MV-4-11 (cell line): ENCODE results near the gene TEX53.

Source experiments
- DNase-seq: peaks from one replicate; lab custom pipeline; 2025; lab: John Stamatoyannopoulos, UW

The TEX53 gene

DNA sequence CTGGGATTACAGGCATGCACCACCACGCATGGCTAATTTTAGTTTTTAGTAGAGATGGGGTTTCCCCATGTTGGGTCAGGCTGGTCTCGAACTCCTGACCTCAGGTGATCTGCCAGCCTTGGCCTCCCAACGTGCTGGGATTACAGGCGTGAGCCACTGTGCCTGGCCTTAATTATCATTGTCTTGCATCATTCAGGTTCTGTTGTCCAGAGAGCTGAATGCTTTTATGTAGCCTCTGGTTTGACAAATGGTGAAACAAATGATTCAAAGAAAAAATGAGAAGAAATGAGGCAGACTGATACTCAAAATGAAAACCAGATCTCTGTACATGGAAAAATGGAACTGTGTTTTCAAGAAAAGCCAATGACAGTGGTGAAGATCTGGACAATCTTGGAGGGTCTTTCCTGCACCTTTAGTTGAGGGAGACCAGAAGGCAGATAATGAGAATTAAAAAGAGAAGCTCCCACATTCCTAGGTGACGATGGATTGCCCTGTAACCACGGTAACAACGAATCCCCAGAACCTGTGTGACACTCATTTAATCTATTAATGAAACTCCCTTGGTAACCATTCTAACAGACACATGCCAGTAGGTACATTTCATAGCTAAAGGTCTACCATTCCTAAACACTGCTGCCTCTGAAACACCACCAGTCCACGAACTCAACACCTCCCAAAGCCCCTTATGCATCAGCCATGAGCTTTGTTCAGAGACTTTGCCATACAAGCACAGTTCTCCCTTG lies 22.8 kb upstream of the TEX53 start:
- no peak for DNase-seq

- DNase-seq, result no peak
Measured at GRCh38 chr9:114678795-114679194, 21.2 kb upstream of the TEX53 start.

DNA sequence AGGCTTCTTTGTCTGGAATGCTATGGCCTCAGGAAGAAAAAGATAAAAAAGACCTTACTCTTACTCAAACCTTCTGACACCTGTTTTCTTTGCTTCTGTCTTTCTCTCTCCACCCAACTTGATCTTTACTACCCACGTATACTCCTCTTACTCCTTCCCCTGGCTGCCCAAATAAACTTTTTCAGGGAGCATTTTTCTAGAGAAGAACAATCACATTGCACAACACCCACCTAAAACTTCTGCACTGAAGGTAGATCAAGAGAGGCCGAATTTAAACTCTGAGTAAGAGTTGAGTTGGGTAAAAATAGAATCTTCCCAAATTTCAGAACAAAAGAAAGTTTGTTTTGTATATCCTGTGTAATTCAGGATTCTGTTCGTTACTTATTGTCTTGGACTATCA lies 20.5 kb upstream of the TEX53 start:
- DNase-seq, result no peak

DNA sequence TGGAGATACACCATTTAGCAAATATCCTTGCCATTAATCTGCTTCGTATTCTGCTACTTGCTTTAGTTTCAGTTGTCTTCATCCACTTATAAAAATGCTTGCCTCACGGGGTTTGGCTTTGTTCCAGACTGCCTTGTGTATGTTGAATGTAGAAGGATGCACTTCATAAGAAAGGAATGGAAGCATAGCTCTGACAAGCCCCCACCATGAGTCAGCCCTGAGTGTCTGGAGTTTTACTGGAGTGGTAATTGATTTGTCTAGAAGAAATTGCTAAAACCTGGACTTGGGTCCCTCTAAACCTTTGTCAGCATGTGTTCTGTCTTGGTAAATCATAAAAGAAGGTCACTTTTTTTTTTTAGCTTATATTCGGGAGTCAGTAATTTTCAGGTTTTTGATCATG lies 19.8 kb upstream of the TEX53 start:
- peak; percentile 11 for DNase-seq

DNA sequence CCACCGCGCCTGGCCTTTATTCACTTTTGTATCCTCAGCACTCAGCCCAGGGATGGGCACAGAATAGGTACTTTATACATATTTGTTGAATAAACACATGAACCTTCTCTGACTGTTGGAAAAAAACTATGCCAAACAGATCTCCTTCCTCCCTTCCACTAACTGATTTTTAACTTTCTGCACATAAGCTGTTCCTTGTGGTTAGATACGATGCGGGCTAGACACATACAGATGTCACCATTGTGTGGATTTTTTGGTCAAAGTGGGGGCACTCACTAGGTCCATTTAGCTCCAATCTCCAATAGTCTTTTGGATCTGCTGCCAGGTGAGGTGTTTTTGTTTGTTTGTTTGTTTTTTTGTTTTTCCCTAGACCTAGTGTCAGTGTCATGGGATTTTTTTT lies 19.3 kb upstream of the TEX53 start:
- DNase-seq, result no peak

- DNase-seq, result no peak
Measured at GRCh38 chr9:114674798-114675540, 17.4 kb upstream of the TEX53 start.

GRCh38 chr9:114674076-114674797 lies 16.6 kb upstream of the TEX53 start:
- DNase-seq, result no peak

- DNase-seq, result no peak
Measured at GRCh38 chr9:114671605-114672004, 14.0 kb upstream of the TEX53 start.

DNA sequence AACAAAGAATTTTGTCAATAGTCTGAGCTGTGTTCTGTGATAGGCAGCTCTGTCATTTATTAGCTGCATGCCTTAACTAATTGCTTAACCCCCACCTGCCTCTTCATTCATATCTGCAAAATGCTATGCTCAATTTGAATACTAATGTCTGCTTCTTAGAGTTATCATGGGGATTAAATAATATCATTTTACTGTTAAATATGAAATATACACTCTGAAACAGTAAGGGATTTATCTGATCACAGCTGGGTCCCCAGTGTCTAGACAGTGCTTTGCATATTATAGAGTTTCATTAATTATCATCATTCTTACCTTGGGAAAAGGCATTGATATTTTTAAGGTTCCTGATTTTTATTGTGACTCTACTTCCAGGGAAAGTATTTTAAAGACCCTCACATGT lies 12.4 kb upstream of the TEX53 start:
- no peak for DNase-seq

GRCh38 chr9:114668146-114668545 lies 10.5 kb upstream of the TEX53 start:
- DNase-seq, result no peak

GRCh38 chr9:114666851-114667250 lies 9.2 kb upstream of the TEX53 start:
- no peak for DNase-seq

- DNase-seq, result no peak
Measured at GRCh38 chr9:114666401-114666800, 8.8 kb upstream of the TEX53 start.

GRCh38 chr9:114664181-114664580 lies 6.6 kb upstream of the TEX53 start:
- no peak for DNase-seq

- peak; percentile 4 for DNase-seq
Measured at GRCh38 chr9:114662081-114662989, 4.7 kb upstream of the TEX53 start.

DNA sequence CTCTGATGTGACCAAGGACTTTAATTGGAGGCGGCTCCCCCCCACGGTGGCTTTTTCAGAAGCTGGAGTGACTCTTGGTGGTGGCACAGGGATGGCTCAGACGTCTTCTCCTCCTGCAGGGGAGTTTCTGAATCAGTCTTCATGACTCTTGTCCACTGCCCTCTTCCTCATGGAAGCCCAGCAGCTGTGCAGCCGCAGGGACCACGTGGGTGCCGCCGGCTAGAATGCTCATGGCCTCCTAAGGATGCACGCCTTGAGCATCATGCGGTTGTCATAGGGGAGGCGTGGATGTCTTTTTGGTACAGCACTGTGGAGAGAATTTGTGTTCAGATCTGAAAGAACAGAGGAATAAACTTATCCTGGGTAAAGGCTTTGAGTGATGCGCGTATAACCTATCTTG lies 1.3 kb downstream of the TEX53 start:
- peak; percentile 10 for DNase-seq

- peak; percentile 65 for DNase-seq
Measured at GRCh38 chr9:114655689-114656088, 1.9 kb downstream of the TEX53 start.

DNA sequence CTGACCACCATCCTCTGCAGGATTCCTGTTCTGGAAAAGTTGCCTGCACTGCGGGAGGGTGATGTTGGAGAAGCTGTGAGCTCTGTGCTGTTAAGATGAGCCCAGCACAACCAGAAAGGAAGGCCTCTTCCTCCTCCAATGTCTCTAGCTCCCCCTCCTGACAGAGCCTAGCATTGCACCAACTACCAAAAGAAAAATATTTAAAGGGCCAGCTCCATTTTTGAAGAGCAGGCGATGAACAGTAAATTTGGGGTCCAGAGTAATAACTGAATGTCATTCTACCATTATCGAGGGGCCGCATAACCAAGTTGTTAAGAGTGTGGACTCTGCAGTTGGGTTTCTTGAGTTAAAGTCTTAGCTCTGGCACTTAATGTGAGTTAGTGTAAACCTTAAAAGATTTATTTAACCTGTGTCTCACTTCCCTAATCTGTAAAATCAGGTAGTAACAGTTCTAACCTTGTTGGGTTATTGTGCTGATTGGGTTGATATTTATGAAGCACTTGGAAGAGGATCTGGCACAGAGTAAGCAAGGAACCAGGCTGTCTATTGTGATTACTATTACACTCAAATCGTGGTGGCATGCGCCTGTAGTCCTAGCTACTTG lies 3.9 kb downstream of the TEX53 start:
- peak; percentile 63 for DNase-seq

GRCh38 chr9:114652776-114653555 lies 4.6 kb downstream of the TEX53 start:
- no peak for DNase-seq

GRCh38 chr9:114643896-114644295 lies 13.7 kb downstream of the TEX53 start:
- DNase-seq, result no peak

DNA sequence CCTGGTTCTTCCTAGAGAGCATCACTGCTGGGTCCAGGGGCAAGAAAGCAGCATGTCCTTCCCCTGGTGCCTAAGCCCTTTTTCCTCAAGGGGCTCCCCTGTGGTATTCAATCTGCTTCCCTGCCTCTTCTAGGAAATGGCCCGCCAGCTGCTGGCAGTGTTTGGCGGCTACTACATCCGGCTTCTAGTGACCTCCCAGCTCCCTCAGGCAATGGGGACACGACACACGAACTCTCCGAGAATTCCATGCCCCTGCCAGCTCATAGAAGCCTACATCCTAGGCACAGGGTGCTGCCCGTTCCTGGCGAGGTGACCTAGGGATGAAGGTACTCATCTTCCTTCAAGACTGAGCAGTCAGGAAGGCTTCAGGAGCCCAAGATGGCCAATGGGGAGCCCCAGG lies 14.6 kb downstream of the TEX53 start:
- no peak for DNase-seq

DNA sequence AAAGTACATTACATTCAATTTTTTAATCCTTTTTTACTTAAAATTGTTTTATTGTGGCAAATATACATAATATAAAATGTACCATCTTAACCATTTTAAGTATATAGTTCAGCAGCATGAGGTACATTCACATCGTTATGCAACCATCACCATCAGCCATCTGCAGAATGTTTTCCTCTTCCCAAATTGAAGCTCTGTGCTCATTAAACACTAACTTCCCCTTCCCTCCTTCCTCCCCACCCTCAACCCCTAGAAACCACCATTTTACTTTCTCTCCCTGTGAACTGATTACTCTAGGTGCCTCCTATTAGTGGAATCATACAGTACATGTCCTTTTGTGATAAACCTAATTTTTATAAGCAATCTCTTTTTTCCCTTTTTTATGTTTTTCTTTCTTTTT lies 15.6 kb downstream of the TEX53 start:
- DNase-seq, result peak; percentile 80
